H9 (cell line): ENCODE results near the gene SLC35B4. TPM values are rescaled to one million over a fixed set of nuclear protein-coding genes. Genes with fewer than 3 reads are reported as not detected.

Experiments
- DNase-seq: peaks from one replicate; pipeline ENCODE4 v3.0.0-alpha.2; 2017
- H2AFZ ChIP-seq: one replicate; pipeline ENCODE4 v1.6.1; 2013; ENCODE audit warnings: mild to moderate bottlenecking, low read length, control low read depth, moderate library complexity
- H2AK5ac ChIP-seq: 2 replicates; pipeline ENCODE4 v1.6.1; 2013; ENCODE audit warnings: low read length, control low read depth, mixed read lengths; ENCODE audit not compliant: insufficient read length
- H2BK120ac ChIP-seq: one replicate; pipeline ENCODE4 v1.6.1; 2013; ENCODE audit warnings: low read depth, mild to moderate bottlenecking, low read length, control low read depth, inconsistent platforms; ENCODE audit not compliant: poor library complexity, severe bottlenecking
- H2BK12ac ChIP-seq: 2 replicates; pipeline ENCODE4 v1.6.1; 2013; ENCODE audit warnings: low read length, control low read depth, mixed read lengths, low read depth; ENCODE audit not compliant: insufficient read length
- H2BK15ac ChIP-seq: 2 replicates; pipeline ENCODE4 v1.6.1; 2013; ENCODE audit warnings: low read depth, low read length, control low read depth
- H2BK20ac ChIP-seq: one replicate; pipeline ENCODE4 v1.6.1; 2013; ENCODE audit warnings: low read depth, mild to moderate bottlenecking, low read length, control low read depth, inconsistent platforms; ENCODE audit not compliant: poor library complexity, severe bottlenecking
- H2BK5ac ChIP-seq: 2 replicates; pipeline ENCODE4 v1.6.1; 2013; ENCODE audit warnings: low read length, control low read depth, mixed read lengths; ENCODE audit not compliant: insufficient read length
- H3K14ac ChIP-seq: 2 replicates; pipeline ENCODE4 v1.6.1; 2013; ENCODE audit warnings: low read length, control low read depth; ENCODE audit not compliant: insufficient read depth
- H3K18ac ChIP-seq: 2 replicates; pipeline ENCODE4 v1.6.1; 2013; ENCODE audit warnings: low read depth, mild to moderate bottlenecking, mixed read lengths, low read length, control low read depth; ENCODE audit not compliant: insufficient read length
- H3K23ac ChIP-seq: 2 replicates; pipeline ENCODE4 v1.6.1; 2013; ENCODE audit warnings: low read length, control low read depth, mixed read lengths, low read depth; ENCODE audit not compliant: insufficient read length
- H3K23me2 ChIP-seq: 2 replicates; pipeline ENCODE4 v1.6.1; 2013; ENCODE audit warnings: low read depth, mild to moderate bottlenecking, mixed read lengths, low read length, control low read depth; ENCODE audit not compliant: insufficient read length, poor library complexity, severe bottlenecking
- H3K27ac ChIP-seq: 2 replicates; pipeline ENCODE4 v1.5.1; 2013; ENCODE audit warnings: low read length, control low read depth, mixed read lengths, low read depth; ENCODE audit not compliant: insufficient read length
- H3K27me3 ChIP-seq: 2 replicates; pipeline ENCODE4 v1.6.1; 2013; ENCODE audit warnings: low read length, control low read depth, inconsistent platforms; ENCODE audit not compliant: insufficient read depth
- H3K4ac ChIP-seq: 2 replicates; pipeline ENCODE4 v1.6.1; 2013; ENCODE audit warnings: low read depth, mild to moderate bottlenecking, control low read depth, inconsistent platforms, low read length, moderate library complexity
- H3K4me1 ChIP-seq: 2 replicates; pipeline ENCODE4 v1.6.1; 2013; ENCODE audit warnings: low read length, control low read depth, inconsistent platforms; ENCODE audit not compliant: insufficient read depth
- H3K4me2 ChIP-seq: 2 replicates; pipeline ENCODE4 v1.6.1; 2013; ENCODE audit warnings: low read length, control low read depth, mixed read lengths; ENCODE audit not compliant: insufficient read length, insufficient read depth
- H3K56ac ChIP-seq: 2 replicates; pipeline ENCODE4 v1.6.1; 2013; ENCODE audit warnings: low read depth, mild to moderate bottlenecking, mixed read lengths, low read length, control low read depth; ENCODE audit not compliant: insufficient read length
- H3K79me1 ChIP-seq: 2 replicates; pipeline ENCODE4 v1.6.1; 2013; ENCODE audit warnings: low read depth, mild to moderate bottlenecking, moderate library complexity, low read length, control low read depth, inconsistent platforms; ENCODE audit not compliant: insufficient read depth, poor library complexity, severe bottlenecking
- H3K79me2 ChIP-seq: 2 replicates; pipeline ENCODE4 v1.6.1; 2013; ENCODE audit warnings: low read length, control low read depth, inconsistent platforms; ENCODE audit not compliant: insufficient read depth
- H3K9ac ChIP-seq: 2 replicates; pipeline ENCODE4 v1.6.1; 2013; ENCODE audit warnings: low read length, control low read depth, mixed read lengths; ENCODE audit not compliant: insufficient read length; ENCODE audit errors: extremely low read depth
- H3K9me3 ChIP-seq: one replicate; pipeline ENCODE4 v1.6.1; 2013; ENCODE audit warnings: low read depth, low read length, inconsistent platforms; ENCODE audit not compliant: control insufficient read depth
- H3T11ph ChIP-seq: one replicate; pipeline ENCODE4 v1.6.1; 2013; ENCODE audit warnings: mild to moderate bottlenecking, low read length, control low read depth, inconsistent platforms
- H4K20me1 ChIP-seq: one replicate; pipeline ENCODE4 v1.6.1; 2013; ENCODE audit not compliant: control insufficient read depth, insufficient read length, insufficient read depth
- H4K5ac ChIP-seq: 2 replicates; pipeline ENCODE4 v1.6.1; 2013; ENCODE audit warnings: low read depth, mild to moderate bottlenecking, mixed read lengths, low read length, control low read depth; ENCODE audit not compliant: insufficient read length
- H4K8ac ChIP-seq: replicated peaks from 2 replicates; pipeline ENCODE4 v1.6.1; 2013; ENCODE audit warnings: low read length, control low read depth, mixed read lengths, low read depth; ENCODE audit not compliant: insufficient read length
- H4K91ac ChIP-seq: 2 replicates; pipeline ENCODE4 v1.6.1; 2013; ENCODE audit warnings: low read depth, mild to moderate bottlenecking, moderate library complexity, mixed read lengths, low read length, control low read depth; ENCODE audit not compliant: insufficient read length
- H3K27ac Mint-ChIP-seq, 3 experiments: 2 replicates in 2 of 3; 3 replicates in 1 of 3; pipeline ENCODE4 v1.8.0; 2020 to 2021; ENCODE audit warnings: mixed read lengths in 3 of 3, mild to moderate bottlenecking in 1 of 3, moderate library complexity in 1 of 3
- H3K27me3 Mint-ChIP-seq: 2 replicates; pipeline ENCODE4 v1.8.0; 2021; ENCODE audit warnings: low read depth, mild to moderate bottlenecking, moderate library complexity, mixed read lengths
- H3K36me3 Mint-ChIP-seq, 3 experiments: 2 replicates in 2 of 3; 3 replicates in 1 of 3; pipeline ENCODE4 v1.8.0; 2020 to 2021; ENCODE audit warnings: low read depth in 3 of 3, mixed read lengths in 3 of 3; ENCODE audit not compliant: insufficient read depth in 1 of 3
- H3K4me1 Mint-ChIP-seq, 2 experiments: 2 replicates each; pipeline ENCODE4 v1.8.0; 2020; ENCODE audit warnings: mixed read lengths in 2 of 2
- H3K4me3 Mint-ChIP-seq, 2 experiments: 2 replicates in 1 of 2; 3 replicates in 1 of 2; pipeline ENCODE4 v1.8.0; 2020 to 2021; ENCODE audit warnings: mild to moderate bottlenecking in 2 of 2, mixed read lengths in 2 of 2, moderate library complexity in 1 of 2
- H3K9me3 Mint-ChIP-seq, 2 experiments: 2 replicates in 1 of 2; 3 replicates in 1 of 2; pipeline ENCODE4 v1.8.0; 2020; ENCODE audit warnings: mild to moderate bottlenecking in 2 of 2, mixed read lengths in 2 of 2, moderate library complexity in 1 of 2
- CTCF ChIP-seq: fragments of 200-600 bp; sonication (generic); conservative IDR thresholded peaks from 3 replicates; pipeline ENCODE4 v1.8.0; 2021; ENCODE audit warnings: antibody characterized with exemption, mild to moderate bottlenecking
- WGBS: extraction: QIAGEN DNeasy Blood & Tissue Kit; methylation state at CpG from one replicate; pipeline ENCODE4 v1.1.7; 2013; ENCODE audit warnings: missing lambda C conversion rate, low lambda C conversion rate, mixed read lengths; ENCODE audit not compliant: insufficient read length; ENCODE audit errors: extremely low coverage; 5-methylcytosine and 5-hydroxymethylcytosine counted together
- total RNA-seq: library from RNA; stranded (reverse); gene quantifications from 2 replicates; pipeline ENCODE4 v1.2.1, GENCODE V29; 2021

Gene SLC35B4
- total RNA-seq, 1 experiment from 2014 or later, result 33.4 TPM

DNA sequence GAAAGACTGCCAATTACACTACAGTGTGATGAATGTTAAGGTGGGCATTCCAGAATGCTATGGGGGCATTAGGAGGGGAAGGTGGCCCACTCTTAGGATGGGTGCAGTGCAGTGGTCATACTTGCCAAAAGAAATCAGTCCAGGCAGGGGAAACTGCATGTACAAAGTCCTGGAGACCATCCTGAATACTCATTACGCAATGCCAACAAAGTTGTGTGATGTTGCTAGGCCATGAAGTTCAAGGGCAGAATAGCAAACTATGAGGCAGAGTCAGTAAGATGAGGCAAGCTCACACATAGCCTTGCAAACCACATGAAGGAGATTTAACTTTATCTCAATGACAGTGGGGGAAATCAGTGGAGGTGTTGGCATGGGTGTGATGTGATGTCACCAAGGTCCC, 49.8 kb upstream of the SLC35B4 start:
- no peak overlapping the region for H3K23ac ChIP-seq
- no peaks in the 10 kb centered on the region for H3K79me1 ChIP-seq
- no peaks in the 10 kb centered on the region for H3K23me2 ChIP-seq
- no CpG with 5 or more reads among the region's 1 CpG for WGBS
- no peak for TF ChIP-seq CTCF
- H3K79me2 ChIP-seq, result no peaks in the 10 kb centered on the region
- no peak overlapping the region for H4K8ac ChIP-seq
- no peaks in the 10 kb centered on the region for H3K4me1 ChIP-seq
- no peaks in the 10 kb centered on the region; a peak in 1 of 7 replicates for H3K36me3 Mint-ChIP-seq
- no peaks in the 10 kb centered on the region for H3K9me3 ChIP-seq
- no peak overlapping the region for H3T11ph ChIP-seq
- H3K4me3 Mint-ChIP-seq, result no peak overlapping the region
- no peak overlapping the region for H3K4ac ChIP-seq
- H2BK5ac ChIP-seq, result no peak overlapping the region
- H3K4me2 ChIP-seq, result no peak overlapping the region
- no peak overlapping the region for H3K18ac ChIP-seq
- H3K14ac ChIP-seq, result no peak overlapping the region
- no peak overlapping the region for H4K91ac ChIP-seq
- no peaks in the 10 kb centered on the region for H3K4me1 Mint-ChIP-seq
- H2AFZ ChIP-seq, result no peak overlapping the region
- H4K20me1 ChIP-seq, result no peaks in the 10 kb centered on the region
- H2BK12ac ChIP-seq, result no peak overlapping the region
- H3K9me3 Mint-ChIP-seq, result no peaks in the 10 kb centered on the region; a peak in 1 of 5 replicates
- no peak overlapping the region for H2BK20ac ChIP-seq
- no peak for DNase-seq
- no peak overlapping the region for H2BK120ac ChIP-seq
- no peak overlapping the region for H3K9ac ChIP-seq
- no peak overlapping the region for H4K5ac ChIP-seq
- no peaks in the 10 kb centered on the region for H3K27me3 ChIP-seq
- H3K27ac ChIP-seq, result no peak overlapping the region
- no peak overlapping the region for H3K27ac Mint-ChIP-seq
- peaks cover 15% of the 10 kb centered on the region for H3K27me3 Mint-ChIP-seq
- no peak overlapping the region for H2AK5ac ChIP-seq
- H2BK15ac ChIP-seq, result no peak overlapping the region
- H3K56ac ChIP-seq, result no peak overlapping the region
